Measurements from ENCODE around the gene PLA2G2C.

The PLA2G2C gene

GRCh38 chr1:20149601-20150325 is 36.6 kb downstream of the PLA2G2C start:
- no peak overlapping the region for H3K27ac Mint-ChIP-seq
- peaks cover 8% of the 10 kb centered on the region for H3K27me3 Mint-ChIP-seq (ENCODE audit: low read depth)
- H3K4me3 Mint-ChIP-seq = no peak overlapping the region
- no peaks in the 10 kb centered on the region for H3K36me3 Mint-ChIP-seq (ENCODE audit: low read depth)
- peaks cover 10% of the 10 kb centered on the region for H3K4me1 Mint-ChIP-seq
- no peak for TF ChIP-seq CTCF (IDR thresholded peaks at IDR 0.05; ENCODE audit: unreplicated experiment in 3 of 3)
- H3K9me3 Mint-ChIP-seq = no peaks in the 10 kb centered on the region

- peaks cover 10% of the 10 kb centered on the region for H3K4me1 Mint-ChIP-seq
- TF ChIP-seq CTCF (IDR thresholded peaks at IDR 0.05; ENCODE audit: unreplicated experiment in 3 of 3) = no peak
- no peaks in the 10 kb centered on the region for H3K36me3 Mint-ChIP-seq (ENCODE audit: low read depth)
- peaks cover 11% of the 10 kb centered on the region for H3K27me3 Mint-ChIP-seq (ENCODE audit: low read depth)
- H3K27ac Mint-ChIP-seq = no peak overlapping the region
- no peak overlapping the region for H3K4me3 Mint-ChIP-seq
- H3K9me3 Mint-ChIP-seq = no peaks in the 10 kb centered on the region
Observed at GRCh38 chr1:20148571-20149500, 37.5 kb downstream of the PLA2G2C start.

- peaks cover 8% of the 10 kb centered on the region for H3K4me1 Mint-ChIP-seq
- H3K36me3 Mint-ChIP-seq (ENCODE audit: low read depth) = no peaks in the 10 kb centered on the region
- H3K27ac Mint-ChIP-seq = no peak overlapping the region
- peaks cover 11% of the 10 kb centered on the region for H3K27me3 Mint-ChIP-seq (ENCODE audit: low read depth)
- H3K4me3 Mint-ChIP-seq = no peak overlapping the region
- no peak for TF ChIP-seq CTCF (IDR thresholded peaks at IDR 0.05; ENCODE audit: unreplicated experiment in 3 of 3)
- H3K9me3 Mint-ChIP-seq = no peaks in the 10 kb centered on the region
Observed at GRCh38 chr1:20147846-20148570, 38.3 kb downstream of the PLA2G2C start.

- no peak overlapping the region for H3K27ac Mint-ChIP-seq
- H3K27me3 Mint-ChIP-seq (ENCODE audit: low read depth) = peaks cover 16% of the 10 kb centered on the region
- H3K9me3 Mint-ChIP-seq = no peaks in the 10 kb centered on the region
- H3K4me1 Mint-ChIP-seq = no peaks in the 10 kb centered on the region
- peak overlapping the region in 1 of 3 experiments; percentile 29 for H3K4me3 Mint-ChIP-seq
- TF ChIP-seq CTCF (IDR thresholded peaks at IDR 0.05; ENCODE audit: unreplicated experiment in 3 of 3) = no peak
- H3K36me3 Mint-ChIP-seq (ENCODE audit: low read depth) = no peaks in the 10 kb centered on the region
Observed at GRCh38 chr1:20143734-20144565, 42.4 kb downstream of the PLA2G2C start.

GRCh38 chr1:20143318-20143717 is 43.0 kb downstream of the PLA2G2C start:
- peaks cover 14% of the 10 kb centered on the region for H3K27me3 Mint-ChIP-seq (ENCODE audit: low read depth)
- H3K9me3 Mint-ChIP-seq = no peaks in the 10 kb centered on the region
- no peak overlapping the region for H3K4me3 Mint-ChIP-seq
- H3K36me3 Mint-ChIP-seq (ENCODE audit: low read depth) = no peaks in the 10 kb centered on the region
- no peak overlapping the region for H3K27ac Mint-ChIP-seq
- TF ChIP-seq CTCF (IDR thresholded peaks at IDR 0.05; ENCODE audit: unreplicated experiment in 3 of 3) = no peak
- no peaks in the 10 kb centered on the region for H3K4me1 Mint-ChIP-seq

Data from nephron (organoid).